Kidney glomerular epithelial cell (primary cell): Measurements from ENCODE around the gene GRK4.

Experiments used
- DNase-seq: peaks from one replicate; lab custom pipeline; 2025; lab: John Stamatoyannopoulos, UW

The GRK4 gene

DNA sequence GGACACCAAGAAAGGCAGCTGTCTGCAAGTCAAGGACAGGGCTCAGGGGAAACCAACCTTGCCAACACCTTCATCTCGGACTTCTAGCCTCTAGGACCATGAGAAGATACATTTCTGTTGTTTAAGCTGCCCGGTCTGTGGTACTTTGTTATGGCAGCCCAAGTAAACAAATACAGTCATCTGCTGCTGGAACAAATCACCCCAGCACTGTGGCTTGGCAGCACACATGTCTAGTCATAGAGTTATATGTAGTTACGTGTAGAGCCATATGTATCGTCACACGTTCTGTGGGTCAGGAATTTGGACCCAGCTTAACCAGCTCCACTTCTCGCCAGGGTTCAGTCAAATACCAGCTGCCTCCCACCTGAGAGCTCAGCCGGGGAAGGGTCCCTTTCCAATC lies 108.4 kb downstream of the GRK4 start:
- no peak for DNase-seq

DNA sequence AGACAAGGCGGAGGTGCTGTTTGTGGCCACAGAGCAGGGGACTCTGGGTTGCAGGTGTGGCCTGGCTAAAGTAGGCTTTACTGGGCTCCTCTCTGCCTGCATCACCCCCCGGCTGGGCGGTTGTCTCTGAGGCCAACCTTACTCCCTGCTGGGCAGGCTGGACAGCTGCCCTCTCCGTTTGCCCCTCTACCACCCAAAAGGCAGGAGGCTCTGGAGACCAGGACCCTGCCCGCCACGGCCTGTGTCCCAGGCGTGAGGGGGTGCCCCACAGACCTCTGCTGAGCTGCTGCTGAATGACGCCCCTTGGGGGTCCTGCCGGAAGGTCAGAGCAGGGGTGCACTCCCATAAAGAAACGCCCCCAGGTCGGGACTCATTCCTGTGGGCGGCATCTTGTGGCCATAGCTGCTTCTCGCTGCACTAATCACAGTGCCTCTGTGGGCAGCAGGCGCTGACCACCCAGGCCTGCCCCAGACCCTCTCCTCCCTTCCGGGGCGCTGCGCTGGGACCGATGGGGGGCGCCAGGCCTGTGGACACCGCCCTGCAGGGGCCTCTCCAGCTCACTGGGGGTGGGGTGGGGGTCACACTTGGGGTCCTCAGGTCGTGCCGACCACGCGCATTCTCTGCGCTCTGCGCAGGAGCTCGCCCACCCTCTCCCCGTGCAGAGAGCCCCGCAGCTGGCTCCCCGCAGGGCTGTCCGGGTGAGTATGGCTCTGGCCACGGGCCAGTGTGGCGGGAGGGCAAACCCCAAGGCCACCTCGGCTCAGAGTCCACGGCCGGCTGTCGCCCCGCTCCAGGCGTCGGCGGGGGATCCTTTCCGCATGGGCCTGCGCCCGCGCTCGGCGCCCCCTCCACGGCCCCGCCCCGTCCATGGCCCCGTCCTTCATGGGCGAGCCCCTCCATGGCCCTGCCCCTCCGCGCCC lies 110.0 kb downstream of the GRK4 start:
- DNase-seq: no peak

DNA sequence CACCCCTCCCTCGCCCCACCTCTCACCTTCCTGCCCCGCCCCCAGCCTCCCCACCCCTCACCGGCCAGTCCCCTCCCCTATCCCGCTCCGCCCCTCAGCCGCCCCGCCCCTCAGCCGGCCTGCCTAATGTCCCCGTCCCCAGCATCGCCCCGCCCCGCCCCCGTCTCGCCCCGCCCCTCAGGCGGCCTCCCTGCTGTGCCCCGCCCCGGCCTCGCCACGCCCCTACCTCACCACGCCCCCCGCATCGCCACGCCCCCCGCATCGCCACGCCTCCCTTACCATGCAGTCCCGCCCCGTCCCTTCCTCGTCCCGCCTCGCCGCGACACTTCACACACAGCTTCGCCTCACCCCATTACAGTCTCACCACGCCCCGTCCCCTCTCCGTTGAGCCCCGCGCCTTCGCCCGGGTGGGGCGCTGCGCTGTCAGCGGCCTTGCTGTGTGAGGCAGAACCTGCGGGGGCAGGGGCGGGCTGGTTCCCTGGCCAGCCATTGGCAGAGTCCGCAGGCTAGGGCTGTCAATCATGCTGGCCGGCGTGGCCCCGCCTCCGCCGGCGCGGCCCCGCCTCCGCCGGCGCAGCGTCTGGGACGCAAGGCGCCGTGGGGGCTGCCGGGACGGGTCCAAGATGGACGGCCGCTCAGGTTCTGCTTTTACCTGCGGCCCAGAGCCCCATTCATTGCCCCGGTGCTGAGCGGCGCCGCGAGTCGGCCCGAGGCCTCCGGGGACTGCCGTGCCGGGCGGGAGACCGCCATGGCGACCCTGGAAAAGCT lies 110.9 kb downstream of the GRK4 start, which contains the start of the genes HTT and HTT-AS:
Gene HTT, plus strand, starts transcription at position 604 of the 768 bp plus-strand sequence. Its CDS starts 145 bp downstream, at position 749.
Gene HTT-AS, minus strand, starts transcription at position 461 of the 768 bp plus-strand sequence.
- peak; percentile 90 for DNase-seq

DNA sequence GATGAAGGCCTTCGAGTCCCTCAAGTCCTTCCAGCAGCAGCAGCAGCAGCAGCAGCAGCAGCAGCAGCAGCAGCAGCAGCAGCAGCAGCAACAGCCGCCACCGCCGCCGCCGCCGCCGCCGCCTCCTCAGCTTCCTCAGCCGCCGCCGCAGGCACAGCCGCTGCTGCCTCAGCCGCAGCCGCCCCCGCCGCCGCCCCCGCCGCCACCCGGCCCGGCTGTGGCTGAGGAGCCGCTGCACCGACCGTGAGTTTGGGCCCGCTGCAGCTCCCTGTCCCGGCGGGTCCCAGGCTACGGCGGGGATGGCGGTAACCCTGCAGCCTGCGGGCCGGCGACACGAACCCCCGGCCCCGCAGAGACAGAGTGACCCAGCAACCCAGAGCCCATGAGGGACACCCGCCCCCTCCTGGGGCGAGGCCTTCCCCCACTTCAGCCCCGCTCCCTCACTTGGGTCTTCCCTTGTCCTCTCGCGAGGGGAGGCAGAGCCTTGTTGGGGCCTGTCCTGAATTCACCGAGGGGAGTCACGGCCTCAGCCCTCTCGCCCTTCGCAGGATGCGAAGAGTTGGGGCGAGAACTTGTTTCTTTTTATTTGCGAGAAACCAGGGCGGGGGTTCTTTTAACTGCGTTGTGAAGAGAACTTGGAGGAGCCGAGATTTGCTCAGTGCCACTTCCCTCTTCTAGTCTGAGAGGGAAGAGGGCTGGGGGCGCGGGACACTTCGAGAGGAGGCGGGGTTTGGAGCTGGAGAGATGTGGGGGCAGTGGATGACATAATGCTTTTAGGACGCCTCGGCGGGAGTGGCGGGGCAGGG lies 111.7 kb downstream of the GRK4 start:
- peak; percentile 41 for DNase-seq

DNA sequence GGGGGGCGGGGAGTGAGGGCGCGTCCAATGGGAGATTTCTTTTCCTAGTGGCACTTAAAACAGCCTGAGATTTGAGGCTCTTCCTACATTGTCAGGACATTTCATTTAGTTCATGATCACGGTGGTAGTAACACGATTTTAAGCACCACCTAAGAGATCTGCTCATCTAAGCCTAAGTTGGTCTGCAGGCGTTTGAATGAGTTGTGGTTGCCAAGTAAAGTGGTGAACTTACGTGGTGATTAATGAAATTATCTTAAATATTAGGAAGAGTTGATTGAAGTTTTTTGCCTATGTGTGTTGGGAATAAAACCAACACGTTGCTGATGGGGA lies 112.2 kb downstream of the GRK4 start:
- DNase-seq: no peak

DNA sequence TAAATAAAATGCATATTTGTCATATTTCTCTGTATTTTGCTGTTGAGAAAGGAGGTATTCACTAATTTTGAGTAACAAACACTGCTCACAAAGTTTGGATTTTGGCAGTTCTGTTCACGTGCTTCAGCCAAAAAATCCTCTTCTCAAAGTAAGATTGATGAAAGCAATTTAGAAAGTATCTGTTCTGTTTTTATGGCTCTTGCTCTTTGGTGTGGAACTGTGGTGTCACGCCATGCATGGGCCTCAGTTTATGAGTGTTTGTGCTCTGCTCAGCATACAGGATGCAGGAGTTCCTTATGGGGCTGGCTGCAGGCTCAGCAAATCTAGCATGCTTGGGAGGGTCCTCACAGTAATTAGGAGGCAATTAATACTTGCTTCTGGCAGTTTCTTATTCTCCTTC lies 114.4 kb downstream of the GRK4 start:
- DNase-seq: no peak

DNA sequence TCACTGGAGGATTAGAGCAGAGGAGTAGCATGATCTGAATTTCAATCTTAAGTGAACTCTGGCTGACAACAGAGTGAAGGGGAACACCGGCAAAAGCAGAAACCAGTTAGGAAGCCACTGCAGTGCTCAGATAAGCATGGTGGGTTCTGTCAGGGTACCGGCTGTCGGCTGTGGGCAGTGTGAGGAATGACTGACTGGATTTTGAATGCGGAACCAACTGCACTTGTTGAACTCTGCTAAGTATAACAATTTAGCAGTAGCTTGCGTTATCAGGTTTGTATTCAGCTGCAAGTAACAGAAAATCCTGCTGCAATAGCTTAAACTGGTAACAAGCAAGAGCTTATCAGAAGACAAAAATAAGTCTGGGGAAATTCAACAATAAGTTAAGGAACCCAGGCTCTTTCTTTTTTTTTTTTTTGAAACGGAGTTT lies 116.3 kb downstream of the GRK4 start:
- no peak for DNase-seq

DNA sequence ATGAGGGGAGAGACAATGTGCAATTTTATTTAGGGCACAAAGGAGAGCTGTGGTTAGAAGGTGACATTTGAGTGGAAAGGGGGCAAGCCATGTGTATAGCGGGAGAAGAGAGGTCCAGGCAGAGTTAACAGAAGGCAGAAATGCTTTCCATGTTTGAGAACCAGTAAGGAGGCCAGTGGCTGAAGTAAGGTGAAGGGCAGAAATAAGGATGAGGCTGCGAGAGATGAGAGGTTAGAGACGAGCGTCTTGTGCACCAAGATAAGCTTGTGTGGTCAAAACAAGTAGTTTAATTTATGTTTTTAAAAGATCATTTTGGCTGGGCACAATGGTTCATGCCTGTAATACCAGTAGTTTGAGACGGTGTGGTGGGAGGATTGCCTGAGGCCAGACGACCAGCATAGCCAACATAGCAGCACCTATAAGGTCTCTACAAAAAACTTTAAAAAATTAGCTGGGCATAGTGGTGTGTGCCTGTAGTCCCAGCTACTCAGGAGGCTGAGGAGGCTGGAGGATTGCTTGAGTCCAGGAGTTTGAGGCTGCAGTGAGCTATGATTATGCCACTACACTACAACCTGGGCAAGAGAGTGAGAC lies 119.6 kb downstream of the GRK4 start:
- DNase-seq: no peak

DNA sequence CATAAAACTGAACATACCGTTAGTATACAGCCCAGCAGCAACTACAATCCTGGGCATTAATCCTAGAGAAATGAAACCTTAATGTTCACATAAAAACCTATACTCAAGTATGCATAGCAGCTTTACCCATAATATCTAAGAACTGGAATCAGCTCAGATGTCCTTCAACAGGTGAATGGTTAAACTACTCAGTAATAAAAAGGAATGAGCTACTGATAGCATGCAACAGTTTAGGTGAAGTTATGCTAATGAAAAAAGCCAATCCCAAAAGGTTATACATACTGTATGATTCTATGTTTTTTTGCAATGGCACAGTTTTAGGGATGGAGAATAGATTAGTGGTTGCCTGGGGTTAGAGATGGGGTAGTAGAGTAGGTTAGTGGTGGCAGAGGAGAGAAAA lies 120.4 kb downstream of the GRK4 start:
- no peak for DNase-seq

DNA sequence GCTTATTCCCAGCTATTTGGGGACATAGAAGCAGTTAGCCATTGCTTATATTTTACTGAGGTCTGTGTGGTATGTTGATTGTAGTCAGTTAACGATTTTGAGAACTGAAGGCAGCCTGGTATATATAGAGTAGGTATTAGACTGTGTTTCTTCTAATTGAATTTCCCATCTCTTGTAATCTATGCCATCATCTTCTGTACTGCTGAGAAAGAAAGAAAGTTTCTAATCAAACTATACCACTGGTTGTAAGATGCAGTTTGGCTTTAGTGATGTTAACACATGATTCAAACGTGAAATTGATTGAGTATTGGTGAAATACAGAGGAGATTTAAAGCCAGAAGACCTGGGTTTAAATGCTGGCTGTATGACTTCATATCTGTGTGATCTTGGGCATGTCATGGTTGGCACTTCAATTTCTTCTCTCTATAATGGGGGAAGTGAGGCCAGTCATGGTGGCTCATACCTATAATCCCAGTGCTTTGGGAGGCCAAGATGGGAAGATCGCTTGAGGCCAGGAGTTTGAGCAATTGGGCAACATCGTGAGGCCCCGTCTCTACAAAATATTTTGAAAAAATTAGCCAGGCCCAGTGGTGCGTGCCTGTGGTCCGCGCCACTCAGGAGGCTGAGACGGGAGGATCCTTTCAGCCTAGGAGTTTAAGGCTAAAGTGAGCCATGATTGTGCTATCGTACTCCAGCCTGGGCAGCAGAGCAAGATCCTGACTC lies 122.7 kb downstream of the GRK4 start:
- no peak for DNase-seq

DNA sequence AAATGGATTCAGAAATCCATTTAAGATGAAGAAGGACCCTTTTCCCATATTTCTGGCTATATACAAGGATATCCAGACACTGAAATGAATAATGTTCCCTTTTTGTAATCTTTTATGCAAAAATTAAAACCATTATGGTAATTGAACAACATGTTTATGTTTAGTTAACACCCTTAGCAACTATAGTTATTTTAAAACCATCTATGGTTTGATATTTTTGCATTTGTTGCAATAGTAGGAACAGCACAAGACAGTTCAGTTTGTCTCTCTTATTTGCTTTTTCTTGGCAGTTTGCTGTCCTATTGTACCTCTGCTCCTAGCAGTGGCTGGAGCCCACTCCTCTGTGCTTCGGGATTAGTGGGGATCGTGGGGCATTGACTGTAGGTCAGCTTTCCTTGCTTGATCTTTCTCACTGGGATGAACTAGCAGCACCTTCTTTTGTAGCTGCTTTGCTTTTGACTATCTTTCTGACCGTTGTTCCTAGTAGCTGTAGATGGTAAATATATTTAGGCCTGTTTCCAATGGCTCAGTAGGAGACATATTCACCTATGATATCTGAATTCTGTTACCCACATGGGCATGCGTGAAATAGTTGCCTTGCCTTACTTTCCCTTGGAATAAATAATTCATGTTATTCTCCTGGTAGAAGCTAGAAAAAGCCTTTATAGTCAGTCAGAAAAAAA lies 123.9 kb downstream of the GRK4 start:
- DNase-seq: no peak
